HG03103 (cell line): ENCODE measurements around the gene SWT1.

Source experiments
- ATAC-seq: cut with Tn5 transposase; IDR thresholded peaks from one replicate; pipeline ENCODE4 v1.9.1; 2021; ENCODE audit warnings: low read depth; ENCODE audit not compliant: unreplicated experiment

Gene SWT1

GRCh38 chr1:185156854-185157598 lies at the start of gene SWT1, which contains the start of gene TRMT1L:
Gene SWT1, plus strand, starts transcription at chr1:185157167. Its CDS starts 3,675 bp downstream, at chr1:185160842.
Gene TRMT1L, minus strand, starts transcription at chr1:185156953. Its CDS starts 241 bp downstream, at chr1:185156712.
- ATAC-seq: peak; percentile 87

GRCh38 chr1:185108321-185108720 lies 48.6 kb upstream of the SWT1 start:
- ATAC-seq: no peak

DNA sequence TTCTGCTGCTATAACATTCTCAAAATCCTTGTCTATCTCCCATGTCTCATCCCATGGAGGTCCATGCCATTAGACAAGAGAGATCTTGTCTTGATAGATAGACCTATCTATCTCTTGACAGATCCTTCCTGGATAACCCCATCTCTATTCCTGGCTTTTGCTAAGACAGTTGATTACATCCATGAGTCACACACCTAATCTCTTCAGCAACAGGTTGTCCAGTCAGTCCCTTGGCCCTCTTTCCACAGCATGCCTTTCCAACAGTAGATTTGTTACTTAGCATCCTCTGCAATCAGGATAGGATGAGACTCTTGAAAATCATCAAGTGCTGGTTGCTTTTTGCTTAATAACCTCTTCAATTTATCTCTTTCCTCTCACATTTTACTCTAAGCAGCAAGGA lies 46.8 kb upstream of the SWT1 start:
- ATAC-seq: no peak

DNA sequence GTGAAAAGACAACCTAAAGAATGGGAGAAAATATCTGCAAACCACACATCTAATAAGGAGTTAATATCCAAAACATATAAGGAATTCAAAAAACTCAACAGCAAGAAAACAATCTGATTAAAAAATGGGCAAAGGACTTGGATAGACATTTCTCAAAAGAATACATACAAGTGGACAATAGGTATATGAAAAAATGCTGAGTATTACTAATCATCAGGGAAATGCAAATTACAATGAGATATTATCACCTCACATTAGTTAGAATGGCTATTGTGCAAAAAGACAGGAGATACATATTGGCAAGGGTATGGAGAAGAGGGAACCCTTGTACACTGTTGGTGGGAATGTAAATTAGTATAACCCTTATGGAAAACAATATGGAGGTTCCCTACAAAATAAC lies 45.1 kb upstream of the SWT1 start:
- ATAC-seq: no peak

- no peak for ATAC-seq
Observed at GRCh38 chr1:185112356-185112755, 44.6 kb upstream of the SWT1 start.

GRCh38 chr1:185129708-185130107 lies 27.3 kb upstream of the SWT1 start:
- no peak for ATAC-seq

DNA sequence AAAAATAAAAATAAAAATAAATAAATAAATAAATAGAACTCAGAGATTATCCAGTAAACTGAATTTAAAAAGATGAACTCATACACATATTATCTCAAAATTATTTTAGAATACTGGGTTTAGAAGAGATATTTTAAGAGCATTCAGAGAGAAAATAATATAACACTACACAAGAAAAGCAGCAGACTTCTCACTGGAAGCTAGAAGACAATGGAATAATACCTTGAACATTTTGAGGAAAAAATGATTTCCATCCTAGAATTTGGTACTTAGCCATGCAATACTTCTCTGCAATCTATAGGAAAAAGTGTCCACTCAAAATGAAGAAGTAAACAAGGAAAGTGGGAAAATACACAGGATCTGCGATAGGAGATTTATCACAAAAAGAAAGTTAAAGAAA lies 24.4 kb upstream of the SWT1 start:
- ATAC-seq: no peak

- no peak for ATAC-seq
Observed at GRCh38 chr1:185137896-185138545, 18.9 kb upstream of the SWT1 start.

DNA sequence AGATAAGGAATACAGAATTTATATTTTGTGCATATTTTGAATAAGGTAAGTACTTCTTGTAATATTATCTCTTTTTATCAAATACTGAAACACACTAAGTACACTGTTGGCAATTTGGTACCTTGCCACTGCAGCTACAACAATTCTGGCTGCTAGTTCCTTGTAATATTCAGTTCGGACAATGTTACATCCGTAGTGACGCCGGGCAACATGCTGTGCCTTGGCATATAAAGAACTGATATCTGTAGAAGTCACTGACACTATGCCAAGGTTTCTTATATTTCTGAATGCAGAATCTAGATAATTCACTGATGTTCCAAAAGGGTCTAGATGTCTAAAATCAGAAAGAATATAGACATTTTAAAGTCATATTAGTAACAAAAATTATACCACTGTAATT lies 17.7 kb upstream of the SWT1 start:
- no peak for ATAC-seq

DNA sequence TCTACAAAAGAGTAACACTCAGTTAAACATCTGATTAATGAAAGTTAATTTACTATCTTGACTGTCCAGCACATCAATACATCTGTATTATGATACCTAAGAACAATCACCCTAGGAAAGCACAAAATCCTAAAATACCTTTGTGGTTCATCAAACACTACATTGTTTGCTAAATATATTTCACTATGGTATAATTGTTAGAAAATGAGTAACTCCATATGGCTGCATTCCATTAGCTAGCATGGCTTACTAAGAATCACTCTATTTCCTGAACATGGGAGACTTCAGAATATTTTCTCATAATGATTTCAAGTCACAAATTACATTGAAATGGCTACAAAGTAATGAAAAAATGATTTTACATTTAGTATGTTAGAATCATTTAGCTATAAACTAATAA lies 12.7 kb upstream of the SWT1 start:
- no peak for ATAC-seq

GRCh38 chr1:185151215-185151614 lies 5.8 kb upstream of the SWT1 start:
- ATAC-seq: no peak

GRCh38 chr1:185152187-185152767 lies 4.7 kb upstream of the SWT1 start:
- ATAC-seq: no peak

DNA sequence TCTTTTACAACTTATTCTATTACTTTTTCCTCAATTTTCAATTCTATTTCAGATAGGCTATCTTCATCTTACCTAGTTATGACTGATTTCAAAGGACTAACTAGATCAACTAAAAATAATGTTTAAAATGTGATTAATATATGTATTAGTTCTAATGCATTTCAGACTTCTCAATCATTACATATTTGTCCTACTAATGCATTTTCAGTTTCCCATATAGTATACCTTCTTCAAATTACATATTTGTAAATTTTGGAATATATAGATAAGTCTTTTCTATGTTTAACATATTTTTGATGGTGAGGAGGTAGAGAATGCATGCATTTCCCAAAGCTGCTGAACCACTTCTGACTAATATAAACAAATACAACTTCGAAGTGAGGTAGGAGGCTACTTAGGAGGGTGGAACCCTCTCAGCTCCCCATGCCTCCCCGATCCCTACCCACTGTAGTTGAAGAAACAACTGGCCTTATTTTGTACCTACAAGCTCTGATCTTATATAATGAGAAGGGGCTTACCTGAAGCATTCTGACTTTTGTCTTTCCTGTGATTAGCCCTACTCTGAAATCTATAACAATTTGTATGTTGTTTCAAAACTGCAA lies 2.0 kb upstream of the SWT1 start:
- ATAC-seq: no peak

- ATAC-seq: no peak
Observed at GRCh38 chr1:185155600-185156287, 1.2 kb upstream of the SWT1 start.

GRCh38 chr1:185156288-185156853 lies 596 bp upstream of the SWT1 start:
- peak; percentile 28 for ATAC-seq

DNA sequence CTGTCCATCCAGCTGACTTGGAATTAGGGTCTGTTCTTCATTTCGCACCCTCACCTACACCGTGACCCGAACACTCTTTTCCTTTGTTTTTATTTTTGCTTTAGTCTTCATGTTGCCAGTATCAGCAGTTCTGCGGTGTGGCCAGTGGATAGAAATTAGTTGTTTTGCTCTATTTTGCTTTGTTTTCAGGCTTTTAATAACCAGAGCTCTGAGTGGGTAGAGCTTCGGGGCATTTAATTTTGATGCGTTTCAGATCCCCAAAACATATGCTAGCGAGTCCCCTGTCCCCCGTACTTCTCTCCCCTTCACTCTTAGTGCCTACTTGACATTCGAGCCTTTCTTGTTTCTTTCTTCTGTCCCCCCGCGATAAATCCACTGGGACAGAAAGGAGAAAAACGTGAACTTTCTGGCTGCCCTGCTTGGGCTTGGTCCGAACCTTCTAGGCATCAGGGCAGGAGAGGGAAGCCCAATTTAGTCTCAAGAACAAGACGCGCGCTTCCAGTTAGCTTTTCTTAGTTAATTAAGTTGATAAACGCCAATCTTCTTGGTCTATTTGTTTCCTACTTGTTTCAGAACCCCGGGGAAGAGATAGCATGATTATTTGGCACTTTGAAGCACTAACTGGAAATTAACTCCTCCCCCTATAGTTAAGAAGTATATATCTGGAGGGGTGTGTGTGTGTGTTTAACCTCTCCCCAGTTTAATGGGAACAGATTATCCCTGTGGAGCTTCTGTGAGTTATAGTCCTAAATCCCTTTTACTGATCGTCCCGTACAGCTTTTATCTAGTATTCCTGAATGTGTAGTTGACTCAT lies 839 bp downstream of the SWT1 start:
- ATAC-seq: no peak

- ATAC-seq: no peak
Observed at GRCh38 chr1:185158800-185159199, 1.8 kb downstream of the SWT1 start.

DNA sequence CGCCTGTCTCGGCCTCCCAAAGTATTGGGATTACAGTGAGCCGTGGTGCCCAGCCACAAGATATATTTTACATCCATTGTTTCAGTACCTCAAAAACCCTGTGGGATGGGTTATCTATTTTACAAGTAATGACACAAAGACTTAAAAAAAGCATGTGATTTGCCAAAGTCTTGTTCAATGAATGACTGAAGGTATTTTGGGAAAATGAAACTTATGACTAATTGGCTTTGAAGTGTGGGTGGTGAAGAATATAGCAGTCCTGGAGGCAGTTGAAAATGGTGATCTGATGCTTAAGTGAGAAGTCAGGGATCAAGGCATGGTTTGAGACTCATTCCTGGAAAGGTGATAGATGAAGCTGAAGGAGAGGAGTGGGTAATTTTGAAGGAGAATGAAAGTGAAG lies 3.0 kb downstream of the SWT1 start:
- no peak for ATAC-seq

GRCh38 chr1:185162491-185162890 lies 5.5 kb downstream of the SWT1 start:
- ATAC-seq: no peak

DNA sequence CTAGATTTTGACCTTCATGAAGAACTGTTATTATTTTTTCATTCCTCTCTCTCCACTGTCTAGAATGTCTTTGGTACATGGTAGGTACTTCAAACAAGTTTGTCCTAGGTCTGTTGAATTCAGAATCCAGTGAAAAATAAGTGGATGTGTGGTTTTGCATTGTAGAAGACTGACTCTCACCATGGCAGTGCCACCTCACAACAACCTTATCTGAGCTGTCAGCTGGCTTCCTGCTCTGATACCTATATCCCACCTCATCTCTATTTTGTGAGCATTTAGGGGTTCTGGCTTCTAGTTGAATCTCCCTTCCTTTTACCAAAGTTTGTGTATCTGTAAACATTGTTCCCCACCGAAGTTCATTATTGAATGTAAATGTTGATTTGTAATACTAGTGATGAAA lies 9.1 kb downstream of the SWT1 start:
- ATAC-seq: no peak
